Suppressor macrophage treated with lipopolysaccharide for 4 hours (primary cell): ENCODE measurements around the gene RASAL1.
"Not testable (repeated sequence)": the region's sequence is repeated elsewhere in the genome, so short reads cannot be mapped to it uniquely, and the experiment has no call there.

ENCODE experiments used
- DNase-seq: peaks from one replicate; pipeline ENCODE4 v3.0.0-alpha.2; 2020

RASAL1 gene

DNA sequence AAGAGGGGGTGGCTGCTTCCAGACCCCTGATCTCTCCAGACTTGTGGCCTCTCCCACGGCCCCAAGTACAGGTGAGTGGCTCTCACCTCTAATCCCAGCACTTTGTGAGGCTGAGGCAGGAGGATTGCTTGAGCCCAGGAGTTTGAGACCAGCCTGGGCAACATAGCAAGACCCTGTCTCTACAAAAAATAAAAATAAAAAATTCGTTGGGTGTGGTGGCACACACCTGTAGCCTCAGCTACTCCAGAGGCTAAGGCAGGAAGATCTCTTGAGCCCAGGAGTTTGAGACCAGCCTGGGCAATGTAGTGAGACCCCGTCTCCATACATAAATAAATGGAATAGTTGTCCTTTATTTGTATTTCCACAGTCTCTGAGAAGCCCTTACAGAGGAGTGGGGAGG, 6.2 kb upstream of the RASAL1 start:
- not testable (repeated sequence) for DNase-seq

DNA sequence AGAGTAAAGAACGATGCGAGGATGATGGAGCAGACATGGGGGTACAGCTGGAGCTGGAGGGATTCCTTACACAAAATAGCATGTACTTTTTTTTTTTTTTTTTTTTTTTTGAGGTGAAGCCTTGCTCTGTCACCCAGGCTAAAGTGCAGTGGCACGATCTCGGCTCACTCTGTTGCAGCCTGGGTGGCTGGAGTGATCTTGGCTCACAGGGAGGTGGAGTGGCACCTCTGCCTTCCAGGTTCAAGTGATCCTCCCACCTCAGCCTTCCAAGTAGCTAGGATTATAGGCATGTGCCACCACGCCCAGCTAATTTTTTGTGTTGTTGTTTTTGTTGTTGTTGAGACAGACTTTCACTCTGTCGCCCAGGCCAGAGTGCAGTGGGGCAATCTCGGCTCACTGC, 5.1 kb upstream of the RASAL1 start:
- DNase-seq: no peak

DNA sequence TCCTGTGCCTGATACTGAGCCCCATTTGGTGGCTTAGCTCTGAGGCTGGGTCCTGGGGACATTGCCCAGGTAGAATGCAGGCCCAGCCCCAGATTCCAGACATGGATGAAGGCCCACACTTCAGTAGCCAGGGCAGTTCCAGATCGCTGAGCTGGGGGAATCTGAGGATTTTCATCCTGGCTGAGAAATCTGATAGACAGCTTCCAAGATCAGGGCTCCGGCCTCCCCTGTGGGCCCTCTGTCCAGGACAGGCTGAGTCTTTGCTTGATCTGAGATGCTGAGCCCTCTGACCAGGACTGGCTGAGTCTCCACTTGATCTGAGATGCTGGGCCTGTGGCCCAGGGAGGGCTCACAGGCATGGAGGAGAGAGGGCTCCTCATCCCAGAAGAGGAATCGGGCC, 3.3 kb upstream of the RASAL1 start:
- DNase-seq: no peak

DNA sequence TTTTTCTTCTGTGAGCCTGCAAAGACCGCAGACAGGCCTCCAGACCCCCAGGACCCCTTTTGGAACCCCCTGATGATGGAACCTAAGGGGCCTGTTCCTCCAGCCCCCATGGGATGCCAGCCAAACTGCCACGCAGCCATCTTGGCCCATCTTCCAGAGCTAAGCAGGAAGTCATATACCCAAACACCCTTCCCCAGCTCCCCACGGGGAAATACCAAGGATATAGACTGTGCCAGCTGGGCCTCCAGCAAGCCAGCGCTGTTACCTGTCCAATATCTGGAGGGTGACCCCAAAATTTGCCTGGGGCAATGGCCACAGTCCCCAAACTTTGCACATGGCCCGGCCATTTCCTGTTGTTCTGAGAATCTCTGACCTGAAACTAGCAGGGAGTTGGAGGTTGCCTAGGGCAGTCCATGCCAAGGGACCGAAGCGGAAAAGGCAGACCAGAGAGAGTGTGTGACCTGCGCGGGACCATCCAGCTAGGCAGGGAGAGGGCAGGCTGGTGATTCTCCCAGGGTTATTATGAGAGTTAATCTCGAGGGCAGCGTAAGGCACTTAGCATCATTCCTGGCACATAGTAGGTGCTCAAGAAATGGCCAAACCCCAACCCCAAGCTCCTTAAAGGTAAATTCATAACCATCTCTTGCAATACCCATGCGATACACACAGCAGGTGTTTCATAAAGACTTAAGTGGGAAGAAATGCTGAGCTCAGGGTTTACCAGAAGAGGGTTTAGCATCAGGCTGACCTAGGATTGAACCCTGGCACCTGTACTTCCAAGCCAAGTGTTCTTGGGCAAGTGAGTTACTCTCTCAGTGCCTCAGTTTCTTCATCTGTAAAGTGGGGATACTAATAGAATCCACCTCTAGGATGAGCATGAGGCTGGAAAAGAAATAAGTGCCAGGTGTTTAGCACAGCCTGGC, 2.6 kb upstream of the RASAL1 start:
- no peak for DNase-seq

DNA sequence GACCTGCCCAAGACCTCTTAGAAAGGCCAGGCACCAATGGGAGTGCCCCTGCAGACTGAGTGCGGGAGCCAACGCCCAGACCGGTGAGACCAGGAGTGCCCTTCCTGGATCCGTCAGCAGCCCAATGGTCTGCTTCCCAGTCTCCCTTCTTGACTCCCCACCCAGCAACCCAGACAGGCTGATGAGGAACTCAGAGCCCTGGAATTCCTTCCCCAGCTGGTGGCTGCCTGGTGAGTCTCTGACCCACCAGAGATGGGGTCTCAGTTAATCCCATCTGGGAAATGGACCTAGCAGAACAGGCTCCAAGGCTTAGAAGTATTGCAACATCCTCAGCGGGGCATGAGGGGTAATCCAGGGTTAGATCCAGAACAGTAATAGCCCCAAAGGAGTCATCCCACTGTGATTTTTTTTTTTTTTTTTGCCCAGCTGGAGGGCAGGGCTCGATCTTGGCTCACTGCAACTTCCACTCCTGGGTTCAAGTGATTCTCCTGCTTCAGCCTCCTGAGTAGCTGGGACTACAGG, 1.5 kb upstream of the RASAL1 start:
- DNase-seq: peak; percentile 15

DNA sequence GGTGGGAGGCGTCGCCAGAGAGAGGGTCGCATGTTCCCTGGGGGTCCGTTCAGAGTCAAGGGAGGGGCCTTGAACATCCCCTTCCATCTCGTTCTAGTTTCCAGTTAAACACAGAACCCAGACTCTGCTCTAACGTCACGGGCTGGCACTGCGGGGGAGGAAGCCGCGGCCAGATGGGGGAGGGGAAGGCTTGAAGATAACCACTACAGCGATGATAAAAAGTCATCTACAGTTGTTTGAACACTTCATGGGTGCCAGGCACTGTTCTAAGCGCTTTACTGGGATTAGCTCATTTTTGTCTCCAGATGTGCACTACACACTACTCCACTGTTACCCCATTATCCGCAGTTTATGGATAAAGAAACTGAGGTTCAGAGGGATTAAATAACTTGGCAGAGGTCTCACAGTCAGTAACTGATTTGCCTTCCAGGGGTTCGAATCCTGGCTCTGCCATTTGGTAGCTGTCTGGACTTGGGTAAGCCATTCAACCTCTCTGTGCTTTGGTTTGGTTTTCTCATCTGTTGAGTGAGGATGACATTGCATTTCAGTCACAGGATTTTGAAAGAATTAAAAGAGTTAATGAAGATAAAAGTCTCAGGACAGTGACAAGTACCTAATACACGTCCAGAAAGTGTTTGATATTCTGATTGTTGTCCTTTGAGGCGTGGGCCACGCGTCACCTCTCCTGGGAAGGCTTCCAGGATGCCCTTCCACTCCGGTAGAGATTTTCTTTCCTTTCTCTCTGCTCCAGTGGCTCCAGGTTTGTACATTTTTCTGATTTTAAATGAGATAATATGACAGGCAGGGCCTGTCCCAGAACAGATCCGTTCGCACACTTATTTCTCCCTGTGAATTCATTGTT, 798 bp upstream of the RASAL1 start:
- DNase-seq: peak; percentile 66

DNA sequence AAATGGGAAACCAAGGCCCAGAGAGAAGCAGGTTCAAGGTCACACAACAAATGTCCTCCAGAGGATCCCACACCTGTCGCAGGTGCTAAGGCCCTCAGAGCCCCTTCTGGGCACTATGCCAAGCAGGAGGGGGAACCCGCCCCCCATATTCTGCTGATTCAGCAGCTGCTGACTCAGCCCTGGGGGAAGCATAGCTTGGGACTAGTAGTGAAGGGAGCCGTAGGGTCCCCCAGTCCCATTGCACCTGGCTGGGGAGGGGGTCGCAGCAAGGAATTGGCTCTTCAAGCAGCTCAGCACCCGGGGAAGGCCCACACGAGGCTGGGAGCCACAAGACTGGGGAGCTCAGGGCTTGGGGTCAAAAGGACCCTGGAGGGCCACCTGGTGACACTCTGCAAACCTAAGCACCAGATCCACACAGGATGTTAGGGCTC, 1.0 kb downstream of the RASAL1 start:
- DNase-seq: no peak

DNA sequence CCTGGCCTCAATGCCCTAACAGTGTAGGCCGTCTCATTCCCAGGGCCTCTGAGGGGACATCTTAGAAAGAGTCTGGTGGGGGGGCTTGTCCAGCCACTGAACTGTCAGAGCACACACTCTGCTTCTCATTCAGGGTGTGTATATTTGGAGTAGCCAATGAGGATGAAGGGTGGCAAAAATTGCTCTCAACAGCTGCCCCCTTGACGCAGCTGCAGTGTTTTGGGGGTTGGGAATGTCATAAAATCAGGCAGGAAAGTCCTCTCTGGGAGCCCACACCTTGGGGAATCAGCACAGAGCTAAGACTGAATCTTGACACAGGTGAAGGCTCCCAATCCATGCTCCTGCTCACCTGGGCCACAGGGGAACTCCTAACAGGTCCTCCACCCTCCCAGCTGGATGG, 1.5 kb downstream of the RASAL1 start:
- DNase-seq: no peak

DNA sequence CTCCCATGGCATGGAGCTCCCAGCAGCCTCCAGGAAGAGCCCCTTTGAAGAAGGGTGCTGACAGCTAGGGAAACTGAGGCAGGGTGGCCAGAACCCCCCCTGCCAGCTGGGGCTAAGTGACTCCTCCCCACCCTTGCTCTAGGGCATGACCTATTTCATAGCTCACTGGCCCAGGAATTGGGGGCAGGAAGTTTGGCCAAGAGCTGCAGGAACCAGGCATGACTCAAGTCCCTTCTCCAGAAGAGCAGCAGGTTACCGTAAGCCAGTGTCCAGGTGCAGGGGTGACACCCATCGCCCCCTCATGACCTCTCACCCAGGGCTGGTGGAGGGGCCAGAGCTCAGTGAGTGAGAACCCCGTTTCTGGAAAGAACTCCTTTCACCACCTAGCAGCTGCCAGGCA, 1.9 kb downstream of the RASAL1 start:
- no peak for DNase-seq

DNA sequence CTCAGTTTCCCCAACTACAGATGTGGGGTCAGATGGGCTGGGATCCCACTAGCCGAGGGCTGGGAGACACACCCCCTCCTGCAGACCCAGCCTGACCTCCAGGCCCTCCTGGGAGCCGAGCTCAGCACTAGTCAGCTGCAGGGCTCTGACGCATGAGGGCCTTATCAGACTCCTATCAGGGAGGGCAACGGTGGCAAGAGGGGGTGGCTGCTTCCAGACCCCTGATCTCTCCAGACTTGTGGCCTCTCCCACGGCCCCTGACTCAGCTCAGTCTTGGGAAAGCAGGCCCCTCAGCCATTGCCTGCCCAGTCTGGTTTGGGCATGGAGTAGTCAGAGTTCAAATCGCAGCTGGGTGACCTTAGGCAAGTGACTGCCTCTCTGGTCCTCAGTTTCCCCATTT, 2.5 kb downstream of the RASAL1 start:
- DNase-seq: no peak

DNA sequence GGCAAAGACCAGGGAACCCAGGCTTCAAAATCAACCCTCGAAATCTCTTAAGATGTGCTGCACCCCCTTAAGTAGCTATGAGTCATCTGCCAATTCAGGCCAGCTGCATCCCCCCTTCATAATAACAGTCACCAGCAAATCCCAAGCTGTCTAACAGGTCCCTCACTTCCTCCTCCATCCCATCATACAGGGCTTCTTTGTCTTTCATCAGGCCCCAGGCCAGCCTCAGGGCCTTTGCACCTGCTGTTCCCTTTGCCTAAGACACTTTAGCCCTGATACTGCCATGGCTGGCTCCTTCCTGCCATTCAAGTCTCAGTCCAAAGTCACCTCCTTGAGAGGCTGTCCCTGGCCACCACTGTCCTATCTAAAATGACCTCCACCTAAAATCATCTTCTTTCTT, 4.0 kb downstream of the RASAL1 start:
- no peak for DNase-seq

DNA sequence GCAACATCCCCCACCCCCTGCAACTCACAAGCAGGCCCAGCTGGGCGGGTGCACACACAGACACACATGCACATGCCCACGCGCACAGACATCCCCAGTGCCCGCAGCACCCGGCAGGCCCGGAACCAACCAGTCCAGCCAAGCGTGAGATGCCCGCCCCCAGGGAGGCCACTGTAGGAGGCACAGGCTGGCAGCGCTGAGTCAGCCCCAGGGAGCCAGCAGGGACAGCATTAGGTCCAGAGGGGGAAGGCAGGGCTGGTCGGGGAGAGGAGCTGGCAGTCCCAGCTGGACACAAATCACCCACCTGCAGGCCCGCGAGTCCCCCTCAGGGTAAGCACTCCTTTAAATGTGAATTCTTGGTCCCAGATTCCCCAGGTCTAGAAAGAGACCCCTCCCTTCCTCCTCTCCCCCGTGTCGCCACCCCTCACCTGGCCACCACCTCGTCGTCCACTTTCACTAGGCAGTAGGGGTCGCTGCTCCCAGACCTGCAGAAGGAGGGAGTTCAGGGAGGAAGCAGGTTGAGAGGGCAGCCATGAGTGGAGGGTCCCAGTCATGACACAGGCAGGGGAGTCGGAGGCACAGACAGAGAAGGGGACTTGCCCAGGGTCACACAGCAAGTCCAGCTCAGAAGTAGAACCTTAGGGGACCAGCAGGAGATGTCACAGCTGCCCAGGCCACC, 5.0 kb downstream of the RASAL1 start:
- no peak for DNase-seq

DNA sequence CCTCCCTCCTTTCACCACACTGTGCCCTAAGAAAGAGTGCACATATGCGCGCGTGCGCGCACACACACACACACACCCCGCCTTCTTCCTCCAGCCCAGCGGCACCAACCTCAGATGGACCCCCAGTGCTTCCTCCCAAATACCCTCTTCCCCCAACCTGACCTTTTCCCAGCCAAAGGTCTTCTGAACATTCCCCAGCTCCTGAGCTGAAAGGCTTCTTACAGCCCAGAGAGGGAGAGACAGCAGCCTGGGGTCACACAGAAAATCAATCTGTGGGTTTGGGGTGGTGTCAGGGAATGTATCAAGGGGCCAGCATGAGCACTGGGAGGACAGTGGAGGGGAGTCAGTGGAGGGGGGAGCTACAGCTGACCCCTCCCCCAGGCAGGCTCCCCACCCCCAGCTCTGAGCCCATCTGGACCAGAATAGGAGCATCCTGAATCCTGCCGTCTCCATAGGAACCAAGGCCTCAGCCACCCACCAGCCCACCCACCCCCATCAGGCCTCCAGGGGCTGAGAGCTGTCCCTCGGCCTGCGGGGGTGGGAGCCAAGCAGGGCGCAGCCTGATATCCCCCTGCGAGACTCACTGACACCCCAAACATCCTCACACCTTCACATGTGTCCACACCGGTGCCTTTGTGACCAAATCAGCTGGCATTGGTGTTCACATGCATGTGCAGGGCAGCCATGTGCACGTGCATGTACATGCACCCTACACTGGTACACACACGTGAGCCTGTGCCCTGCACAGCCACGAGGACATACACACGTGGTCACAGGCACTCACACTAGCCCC, 5.7 kb downstream of the RASAL1 start:
- DNase-seq: no peak

DNA sequence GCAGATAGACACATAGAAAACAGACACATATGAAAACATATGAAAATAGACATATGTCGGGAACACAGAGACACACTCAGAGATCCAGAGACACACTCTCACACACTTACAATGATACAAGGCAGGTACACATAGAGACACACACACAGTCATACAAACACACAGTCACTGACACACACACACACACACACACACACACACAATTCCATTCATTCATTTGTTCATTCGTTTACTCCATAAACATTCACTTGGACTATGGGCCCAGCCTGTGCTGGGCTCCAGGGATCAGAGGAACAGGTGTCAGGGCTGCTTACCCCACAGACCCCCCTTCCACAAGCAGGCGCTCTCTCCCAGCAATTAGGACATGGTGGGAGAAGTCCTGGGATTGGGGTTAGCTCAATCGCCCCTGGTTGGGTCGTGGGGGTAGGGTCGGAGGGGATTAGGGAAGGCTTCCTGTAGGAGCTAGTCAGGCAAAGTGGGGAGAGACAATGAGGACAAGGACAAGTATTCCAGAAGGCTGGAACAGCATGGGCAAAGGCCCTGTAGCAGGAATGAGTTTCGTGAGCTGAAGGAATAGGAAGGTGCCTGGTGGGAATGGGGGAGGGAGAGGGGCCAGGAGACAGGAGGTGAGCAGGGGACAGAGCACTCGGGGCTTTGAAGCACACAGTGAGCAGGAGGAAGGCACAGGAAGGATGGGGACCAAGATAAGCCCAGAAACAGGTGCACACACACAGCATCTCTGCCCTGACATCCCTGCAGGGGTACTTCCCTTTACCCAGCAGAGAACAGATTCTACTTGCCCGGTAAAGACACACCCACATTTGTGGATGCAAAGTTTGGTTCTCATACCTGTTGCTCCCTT, 6.5 kb downstream of the RASAL1 start:
- no peak for DNase-seq

DNA sequence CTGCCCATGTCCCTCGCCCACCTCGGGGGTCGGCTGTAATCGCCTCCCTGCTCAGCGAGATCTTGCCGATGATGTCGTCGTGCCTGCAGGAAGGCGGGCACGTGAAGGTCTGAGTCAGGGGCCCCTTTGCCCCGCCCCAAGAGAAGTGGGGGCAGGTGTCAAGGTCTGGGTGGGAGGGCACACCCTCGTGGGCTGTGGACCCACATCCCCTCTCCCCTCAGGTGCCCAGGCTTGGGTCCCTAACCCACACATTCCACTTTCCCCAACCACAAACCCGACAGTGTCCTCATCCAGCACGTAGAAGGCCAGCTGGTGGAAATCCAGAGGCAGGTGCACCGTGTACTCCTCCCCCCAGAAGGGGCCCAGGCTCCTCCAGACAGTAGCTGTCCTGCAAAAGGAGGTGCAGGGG, 7.8 kb downstream of the RASAL1 start:
- DNase-seq: no peak

DNA sequence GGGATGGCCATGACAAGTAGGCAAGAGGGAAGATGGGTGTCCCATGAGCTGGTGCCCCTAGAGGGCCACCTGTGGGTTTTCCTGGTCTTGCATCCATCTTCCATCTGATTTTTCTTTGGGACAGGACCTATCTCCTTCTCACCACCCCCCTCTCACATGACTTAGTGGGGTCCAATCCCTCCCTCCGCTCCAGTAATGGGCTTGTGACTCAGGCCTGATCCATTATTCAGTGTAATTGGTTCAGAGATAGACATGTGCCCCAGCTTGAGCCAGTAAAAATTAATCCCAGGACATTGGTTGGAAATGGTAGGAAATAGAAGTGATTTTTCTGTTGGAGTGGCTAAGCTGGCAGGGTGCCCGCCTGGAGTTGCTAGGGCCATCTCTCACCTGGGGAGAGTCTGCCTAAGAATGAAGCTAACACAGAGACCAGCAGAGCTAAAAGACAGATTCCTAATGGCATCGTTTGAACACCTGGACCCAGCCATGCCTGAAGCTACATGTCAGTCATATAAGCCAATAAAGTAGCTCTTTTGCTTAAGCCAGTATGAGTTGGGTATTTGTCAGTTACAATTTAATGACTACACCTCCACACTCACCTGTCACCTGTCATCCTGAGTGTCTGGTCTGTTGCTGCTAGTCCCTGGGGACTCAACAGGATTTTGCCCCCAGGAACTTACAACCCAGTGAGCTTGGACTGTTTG, 14.7 kb downstream of the RASAL1 start:
- no peak for DNase-seq

DNA sequence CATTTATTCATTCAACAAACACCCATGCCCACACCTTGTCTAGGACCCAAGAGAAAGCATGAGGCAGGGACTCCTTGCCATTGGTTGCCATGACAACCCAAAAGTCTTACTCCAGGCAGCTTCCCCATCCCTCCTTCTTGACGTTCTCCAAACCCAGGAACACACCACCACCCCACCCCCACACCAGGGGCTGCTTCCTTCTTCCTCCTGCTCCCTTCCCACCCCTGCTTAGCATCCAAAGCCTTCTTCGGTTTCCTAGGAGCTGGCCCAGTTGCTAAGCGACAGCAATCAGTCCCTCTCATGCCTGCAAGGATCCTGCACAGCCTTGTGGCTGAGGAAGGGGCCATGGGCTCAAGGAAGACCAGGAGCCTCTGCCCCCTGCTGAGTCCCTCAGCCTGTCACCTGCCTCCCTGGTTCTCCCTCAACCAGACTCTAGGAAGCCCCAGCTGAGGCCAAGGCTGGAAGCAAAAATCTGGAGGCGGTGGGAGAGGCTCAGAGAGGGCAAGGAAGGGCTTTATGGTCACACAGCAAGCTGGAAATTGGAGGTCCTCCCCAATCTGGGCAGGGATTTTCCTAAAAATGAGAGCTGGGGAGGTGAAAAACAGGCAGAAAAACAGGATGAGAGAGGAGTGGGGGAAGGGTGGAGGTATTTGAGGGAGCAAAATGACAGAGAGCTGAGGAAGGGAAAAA, 15.4 kb downstream of the RASAL1 start:
- no peak for DNase-seq

DNA sequence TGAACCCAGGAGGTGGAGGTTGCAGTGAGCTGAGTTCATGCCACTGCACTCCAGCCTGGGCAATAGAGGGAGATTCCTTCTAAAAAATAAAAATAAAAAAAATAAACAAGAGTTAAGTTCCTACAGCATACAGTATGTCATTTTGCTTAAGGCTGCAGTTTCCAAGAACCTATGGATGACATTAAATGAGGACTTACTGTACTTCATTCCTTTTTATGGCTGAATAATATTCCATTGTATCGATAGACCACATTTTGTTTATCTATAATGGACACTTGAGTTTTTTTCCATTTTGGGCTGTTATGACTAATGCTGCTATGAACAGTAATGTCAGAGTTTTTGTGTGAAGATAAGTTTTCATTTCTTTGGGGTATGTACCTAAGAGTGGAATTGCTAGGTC, 17.4 kb downstream of the RASAL1 start:
- DNase-seq: no peak

DNA sequence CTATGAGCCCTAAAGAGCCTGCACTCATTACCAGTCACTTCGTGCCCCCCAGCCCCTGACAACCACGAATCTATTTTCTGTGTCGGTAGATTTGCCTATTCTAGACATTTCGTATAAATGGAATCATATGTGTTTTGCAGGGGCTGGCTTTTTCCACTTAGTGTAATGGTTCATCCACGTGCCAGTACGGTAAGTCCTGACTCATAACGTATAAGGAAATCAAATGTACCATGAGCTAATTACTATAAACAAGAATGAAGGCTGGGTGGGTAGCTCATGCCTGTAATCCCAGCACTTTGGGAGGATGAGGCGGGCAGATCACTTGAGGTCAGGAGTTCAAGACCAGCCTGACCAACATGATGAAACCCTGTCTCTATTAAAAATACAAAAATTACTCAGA, 17.9 kb downstream of the RASAL1 start:
- not testable (repeated sequence) for DNase-seq

DNA sequence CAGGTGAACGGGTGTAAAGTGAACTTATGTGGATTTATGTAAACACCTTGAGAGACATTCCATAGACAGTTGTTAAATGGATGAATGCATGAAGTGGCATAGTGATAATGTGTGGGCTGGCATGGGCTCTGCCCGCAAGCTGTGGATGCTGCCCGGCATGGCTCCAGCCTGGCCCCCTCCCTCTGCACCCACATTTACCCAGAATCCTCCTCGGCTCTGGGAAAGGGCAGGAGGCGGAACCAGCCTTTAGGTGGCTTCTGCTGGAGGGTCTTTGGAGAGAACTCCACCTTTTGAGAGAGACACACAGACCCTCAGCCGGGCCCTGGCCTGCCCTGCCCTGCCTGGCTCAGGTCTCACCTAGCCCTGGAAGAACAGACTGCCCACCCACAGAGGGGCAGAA, 18.7 kb downstream of the RASAL1 start:
- no peak for DNase-seq
